ENCODE results near the gene IRS2.

- TF ChIP-seq CTCF (optimal IDR thresholded peaks at IDR 0.05 in 1 of 3, IDR thresholded peaks at IDR 0.05 in 1 of 3, conservative IDR thresholded peaks at IDR 0.05 in 1 of 3; ENCODE audit: extremely low read depth in 1 of 3, insufficient read depth in 2 of 3, low read length in 3 of 3) = no peak
- no peak for TF ChIP-seq EZH2 (IDR thresholded peaks at IDR 0.05; ENCODE audit: low read length)
Measured at GRCh38 chr13:109834973-109835720, 48.8 kb upstream of the IRS2 start.
